A549 (cell line): ENCODE data around the gene OVCH1. TPM values are rescaled to one million over a fixed set of nuclear protein-coding genes. Genes with fewer than 3 reads are reported as not detected.

Experiments used
- ATAC-seq, 2 experiments: fragments of 200-7000 bp in 1 of 2; fragments of >200 bp in 1 of 2; cut with Nextera tagmentation in 1 of 2; cut with Tn5 transposase in 1 of 2; 3 replicates each; pipeline versions ENCODE4 v1.8.0 to v1.9.1; 2018 to 2020; ENCODE audit warnings: mild to moderate bottlenecking in 1 of 2, moderate library complexity in 1 of 2
- CTCF ChIA-PET: fragments of 300-600 bp; sonication (Branson Sonifier 250); formaldehyde crosslinking; extraction: SDS; loops from one replicate; lab custom pipeline; 2021; ENCODE audit warnings: antibody characterized with exemption, inconsistent platforms; lab: Yijun Ruan, JAX
- POLR2A ChIA-PET: fragments of 350-600 bp; formaldehyde crosslinking; extraction: SDS; loops from one replicate; lab custom pipeline; 2021; ENCODE audit warnings: antibody characterized with exemption, inconsistent platforms; lab: Yijun Ruan, JAX
- DNase-seq, 2 experiments: peaks; one replicate each; pipeline versions ENCODE4 v3.0.0 to v3.0.0-alpha.2; 2011 to 2016; ENCODE audit warnings: low read depth in 1 of 2, low spot score in 1 of 2
- FAIRE-seq: peaks from 2 replicates; lab custom pipeline; 2011; peaks lifted over from hg19 to GRCh38; lab: Jason Lieb, UNC
- H3K27ac ChIP-seq, 2 experiments: fragments of >200 bp; sonication (Bioruptor Twin); formaldehyde crosslinking; 3 replicates each; pipeline ENCODE4 v1.5.1; 2016 to 2017
- H3K4me1 ChIP-seq: fragments of >200 bp; sonication (Bioruptor Twin); formaldehyde crosslinking; 3 replicates; pipeline ENCODE4 v1.6.1; 2016
- H3K4me2 ChIP-seq: fragments of >200 bp; sonication (Bioruptor Twin); formaldehyde crosslinking; 3 replicates; pipeline ENCODE4 v1.6.1; 2016
- H3K4me3 ChIP-seq: fragments of >200 bp; sonication (Bioruptor Twin); formaldehyde crosslinking; 3 replicates; pipeline ENCODE4 v1.5.1; 2016
- H3K9me3 ChIP-seq: fragments of >200 bp; sonication (Bioruptor Twin); formaldehyde crosslinking; 3 replicates; pipeline ENCODE4 v1.6.1; 2016
- EHF ChIP-seq: fragments of 250-450 bp; sonication (Bioruptor Pico); IDR thresholded peaks from 2 replicates; pipeline ENCODE4 v1.5.0; 2020; ENCODE audit warnings: mild to moderate bottlenecking
- EP300 ChIP-seq, 2 experiments: fragments of >200 bp; sonication (Bioruptor Twin); formaldehyde crosslinking; IDR thresholded peaks; 2 replicates in 1 of 2; 3 replicates in 1 of 2; pipeline ENCODE4 v1.6.1; 2016 to 2017
- ESRRA ChIP-seq: fragments of 150-350 bp; IDR thresholded peaks from 2 replicates; pipeline ENCODE4 v1.6.1; 2014; ENCODE audit warnings: mild to moderate bottlenecking, low read length, borderline replicate concordance
- FOSB ChIP-seq: fragments of 250-450 bp; sonication (Bioruptor Pico); IDR thresholded peaks from 2 replicates; pipeline ENCODE4 v1.5.0; 2020; ENCODE audit warnings: mild to moderate bottlenecking, moderate library complexity
- FOSL2 ChIP-seq, 2 experiments: fragments of 450-650 bp in 1 of 2; fragments of >200 bp in 1 of 2; sonication (Bioruptor Twin) in 1 of 2; formaldehyde crosslinking; IDR thresholded peaks; 2 replicates each; pipeline versions ENCODE4 v1.5.0 to v1.6.1; 2016 to 2020; ENCODE audit warnings: mild to moderate bottlenecking in 1 of 2, moderate library complexity in 1 of 2
- FOXS1 ChIP-seq: fragments of 250-450 bp; sonication (Bioruptor Pico); IDR thresholded peaks from 2 replicates; pipeline ENCODE4 v1.5.0; 2020; ENCODE audit warnings: mild to moderate bottlenecking, moderate library complexity
- GATA3 ChIP-seq: IDR thresholded peaks from 2 replicates; pipeline ENCODE4 v1.6.1; 2012; ENCODE audit warnings: borderline replicate concordance
- HDAC2 ChIP-seq: fragments of 200-600 bp; sonication (generic); IDR thresholded peaks from 2 replicates; pipeline ENCODE4 v1.6.1; 2016
- HOXB13 ChIP-seq: fragments of 250-450 bp; sonication (Bioruptor Pico); IDR thresholded peaks from 2 replicates; pipeline ENCODE4 v1.5.0; 2020; ENCODE audit warnings: low read depth, mild to moderate bottlenecking, moderate library complexity
- JUN ChIP-seq, 2 experiments: fragments of >200 bp; sonication (Bioruptor Twin); formaldehyde crosslinking; IDR thresholded peaks; 2 replicates in 1 of 2; 3 replicates in 1 of 2; pipeline ENCODE4 v1.6.1; 2016 to 2017
- MYC ChIP-seq: IDR thresholded peaks from 2 replicates; pipeline ENCODE4 v1.6.1; 2012; ENCODE audit warnings: mild to moderate bottlenecking, inconsistent platforms, low read length, improper control_type of control experiment, borderline replicate concordance
- PHF8 ChIP-seq: fragments of 200-600 bp; sonication (generic); IDR thresholded peaks from 2 replicates; pipeline ENCODE4 v1.6.1; 2016; ENCODE audit warnings: low read depth, mild to moderate bottlenecking, antibody characterized with exemption, moderate library complexity, borderline replicate concordance
- POLR2A ChIP-seq: IDR thresholded peaks from 2 replicates; pipeline ENCODE4 v1.6.1; 2012; ENCODE audit warnings: mild to moderate bottlenecking, low read length
- RARB ChIP-seq: fragments of 250-450 bp; sonication (Bioruptor Pico); IDR thresholded peaks from 2 replicates; pipeline ENCODE4 v1.8.0; 2021; ENCODE audit warnings: mild to moderate bottlenecking, moderate library complexity
- RCOR1 ChIP-seq: fragments of 150-350 bp; IDR thresholded peaks from 2 replicates; pipeline ENCODE4 v1.6.1; 2014; ENCODE audit warnings: antibody characterized with exemption, low read length, low read depth
- RFX5 ChIP-seq: fragments of 450-650 bp; IDR thresholded peaks from 2 replicates; pipeline ENCODE4 v1.7.1; 2014; ENCODE audit warnings: antibody characterized with exemption, mild to moderate bottlenecking, moderate library complexity
- SMC3 ChIP-seq: fragments of >200 bp; sonication (Bioruptor Twin); formaldehyde crosslinking; IDR thresholded peaks from 3 replicates; pipeline ENCODE4 v1.6.1; 2018; ENCODE audit warnings: inconsistent platforms
- SREBF2 ChIP-seq: fragments of 450-650 bp; IDR thresholded peaks from 2 replicates; pipeline ENCODE4 v1.6.1; 2014; ENCODE audit warnings: mild to moderate bottlenecking, moderate library complexity
- TP53 ChIP-seq: fragments of 250-450 bp; sonication (Bioruptor Pico); IDR thresholded peaks from 2 replicates; pipeline ENCODE4 v1.5.0; 2021; ENCODE audit warnings: mild to moderate bottlenecking, moderate library complexity
- ZC3H11A ChIP-seq: fragments of 450-650 bp; IDR thresholded peaks from 2 replicates; pipeline ENCODE4 v1.6.1; 2014; ENCODE audit warnings: antibody characterized with exemption, mild to moderate bottlenecking
- ZNF302 ChIP-seq: fragments of 250-450 bp; sonication (Bioruptor Pico); IDR thresholded peaks from 2 replicates; pipeline ENCODE4 v1.9.0; 2021; ENCODE audit warnings: inconsistent platforms, mild to moderate bottlenecking, moderate library complexity
- WGBS: methylation state at CpG from one replicate; pipeline ENCODE4 v1.1.6; 2017; ENCODE audit errors: missing lambda C conversion rate; 5-methylcytosine and 5-hydroxymethylcytosine counted together
- polyA plus RNA-seq, 4 experiments: library from polyadenylated mRNA; depleted of rRNA in 3 of 4; stranded (reverse); fragments of >200 nt; fragmentation: RNase III in 1 of 4; extraction: RNeasy Plus Mini Kit Qiagen cat#74134 plus additional on column Dnase treatment in 1 of 4; gene quantifications; 2 replicates in 3 of 4; 3 replicates in 1 of 4; pipeline ENCODE4 v1.2.3, GENCODE V29; 2011 to 2017
- TF ChIP-seq, protein P1 (sequence below): fragments of >200 bp; sonication (Bioruptor Twin); formaldehyde crosslinking; IDR thresholded peaks from 3 replicates; pipeline ENCODE4 v1.5.1; 2016
- TF ChIP-seq, protein P2 (sequence below): fragments of 150-350 bp; IDR thresholded peaks from 2 replicates; pipeline ENCODE4 v1.6.1; 2014; ENCODE audit warnings: low read depth, mild to moderate bottlenecking, low read length
- TF ChIP-seq, protein P3 (sequence below): fragments of 450-650 bp; IDR thresholded peaks from 2 replicates; pipeline ENCODE4 v1.6.1; 2014; ENCODE audit warnings: antibody characterized with exemption
- TF ChIP-seq, protein P4 (sequence below): IDR thresholded peaks from 2 replicates; pipeline ENCODE4 v1.6.1; 2012
- TF ChIP-seq, protein P5 (sequence below): fragments of 250-450 bp; sonication (Bioruptor Pico); IDR thresholded peaks from 2 replicates; pipeline ENCODE4 v1.5.0; 2020; ENCODE audit warnings: low read depth, mild to moderate bottlenecking, moderate library complexity
- TF ChIP-seq, protein P6 (sequence below): fragments of 200-600 bp; sonication (generic); IDR thresholded peaks from 2 replicates; pipeline ENCODE4 v1.6.1; 2016; ENCODE audit warnings: antibody characterized with exemption, mild to moderate bottlenecking, moderate library complexity
- TF ChIP-seq, protein P7 (sequence below): IDR thresholded peaks from 2 replicates; pipeline ENCODE4 v1.6.1; 2012; ENCODE audit warnings: low read depth, borderline replicate concordance

OVCH1 gene
- polyA plus RNA-seq, 2 of the 4 experiments (the other 2 are of a cell fraction): not detected

DNA sequence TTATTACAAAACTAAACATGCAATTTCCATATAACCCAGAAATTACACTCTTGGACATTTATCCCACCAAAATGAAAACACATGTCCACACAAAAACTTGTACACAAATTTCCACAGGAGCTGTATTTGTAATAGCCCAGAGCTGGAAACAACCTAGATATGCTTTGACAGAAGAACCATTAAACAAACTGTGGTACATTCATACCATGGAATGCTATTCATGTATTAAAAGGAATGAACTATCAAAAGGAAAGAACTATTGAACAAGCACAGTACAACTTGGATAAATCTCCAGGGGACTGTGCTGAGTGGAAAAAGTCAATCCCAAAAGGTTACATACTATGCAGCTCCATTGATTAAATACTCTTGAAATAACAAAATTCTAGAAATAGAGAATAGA lies 80.7 kb downstream of the OVCH1 start:
- DNase-seq (no peak), FAIRE-seq (no peak), ATAC-seq (no peak)
- TF ChIP-seq HOXB13 (CRISPR knock-in tag): no peak
- TF ChIP-seq RCOR1: no peak
- TF ChIP-seq SMC3: no peak
- no peak for TF ChIP-seq ZC3H11A
- TF ChIP-seq POLR2A: no peak
- no peak for TF ChIP-seq EP300 (IDR thresholded peaks at IDR 0.05)
- TF ChIP-seq MYC: no peak
- TF ChIP-seq FOSL2 (IDR thresholded peaks at IDR 0.05): no peak
- no peak for TF ChIP-seq FOSL2 (CRISPR knock-in tag; IDR thresholded peaks at IDR 0.05)
- TF ChIP-seq, protein P1, sequence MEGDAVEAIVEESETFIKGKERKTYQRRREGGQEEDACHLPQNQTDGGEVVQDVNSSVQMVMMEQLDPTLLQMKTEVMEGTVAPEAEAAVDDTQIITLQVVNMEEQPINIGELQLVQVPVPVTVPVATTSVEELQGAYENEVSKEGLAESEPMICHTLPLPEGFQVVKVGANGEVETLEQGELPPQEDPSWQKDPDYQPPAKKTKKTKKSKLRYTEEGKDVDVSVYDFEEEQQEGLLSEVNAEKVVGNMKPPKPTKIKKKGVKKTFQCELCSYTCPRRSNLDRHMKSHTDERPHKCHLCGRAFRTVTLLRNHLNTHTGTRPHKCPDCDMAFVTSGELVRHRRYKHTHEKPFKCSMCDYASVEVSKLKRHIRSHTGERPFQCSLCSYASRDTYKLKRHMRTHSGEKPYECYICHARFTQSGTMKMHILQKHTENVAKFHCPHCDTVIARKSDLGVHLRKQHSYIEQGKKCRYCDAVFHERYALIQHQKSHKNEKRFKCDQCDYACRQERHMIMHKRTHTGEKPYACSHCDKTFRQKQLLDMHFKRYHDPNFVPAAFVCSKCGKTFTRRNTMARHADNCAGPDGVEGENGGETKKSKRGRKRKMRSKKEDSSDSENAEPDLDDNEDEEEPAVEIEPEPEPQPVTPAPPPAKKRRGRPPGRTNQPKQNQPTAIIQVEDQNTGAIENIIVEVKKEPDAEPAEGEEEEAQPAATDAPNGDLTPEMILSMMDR: no peak
- no peak for TF ChIP-seq EHF (CRISPR knock-in tag)
- TF ChIP-seq ESRRA: no peak
- no peak for TF ChIP-seq FOSB (CRISPR knock-in tag)
- TF ChIP-seq, protein P2, sequence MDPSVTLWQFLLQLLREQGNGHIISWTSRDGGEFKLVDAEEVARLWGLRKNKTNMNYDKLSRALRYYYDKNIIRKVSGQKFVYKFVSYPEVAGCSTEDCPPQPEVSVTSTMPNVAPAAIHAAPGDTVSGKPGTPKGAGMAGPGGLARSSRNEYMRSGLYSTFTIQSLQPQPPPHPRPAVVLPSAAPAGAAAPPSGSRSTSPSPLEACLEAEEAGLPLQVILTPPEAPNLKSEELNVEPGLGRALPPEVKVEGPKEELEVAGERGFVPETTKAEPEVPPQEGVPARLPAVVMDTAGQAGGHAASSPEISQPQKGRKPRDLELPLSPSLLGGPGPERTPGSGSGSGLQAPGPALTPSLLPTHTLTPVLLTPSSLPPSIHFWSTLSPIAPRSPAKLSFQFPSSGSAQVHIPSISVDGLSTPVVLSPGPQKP: no peak
- TF ChIP-seq HDAC2: no peak
- no peak for TF ChIP-seq SREBF2
- no peak for TF ChIP-seq TP53 (CRISPR knock-in tag)
- CTCF ChIA-PET: no interaction called here
- no peaks in the 10 kb centered on the region for H3K9me3 ChIP-seq
- H3K27ac ChIP-seq: no peak overlapping the region
- POLR2A ChIA-PET: no interaction called here
- no peak overlapping the region for H3K4me3 ChIP-seq
- H3K4me2 ChIP-seq: no peak overlapping the region
- H3K4me1 ChIP-seq: no peaks in the 10 kb centered on the region

DNA sequence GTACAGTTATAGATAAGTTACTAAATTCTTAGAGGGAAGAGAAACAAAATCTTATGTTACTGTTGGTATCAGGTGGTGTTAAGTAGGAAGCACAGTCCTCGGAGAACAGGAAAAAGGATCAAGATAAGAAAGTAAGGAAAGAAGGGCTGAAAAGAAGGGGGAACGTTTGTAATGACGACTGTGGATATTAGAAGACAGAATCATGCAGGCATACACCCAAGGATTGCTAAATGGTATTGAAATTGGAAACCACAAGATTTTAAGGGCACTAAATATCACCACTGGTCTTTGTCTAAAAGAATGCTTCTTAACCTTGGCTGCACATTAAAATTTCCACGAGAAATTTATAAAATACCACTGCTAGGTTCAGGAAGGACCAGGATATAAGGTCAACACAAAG lies 82.4 kb downstream of the OVCH1 start:
- H3K9me3 ChIP-seq: no peaks in the 10 kb centered on the region
- ChIA-PET POLR2A (no interaction called here), CTCF (no interaction called here)
- H3K4me1 ChIP-seq: no peaks in the 10 kb centered on the region
- no peak for ATAC-seq
- H3K4me2 ChIP-seq: no peak overlapping the region
- WGBS: 1% methylated on average over 4 of the region's 4 CpGs
- H3K4me3 ChIP-seq: no peak overlapping the region
- no peak for FAIRE-seq
- TF ChIP-seq ZNF302 (CRISPR knock-in tag) (no peak), RCOR1 (no peak)
- DNase-seq: no peak
- H3K27ac ChIP-seq: no peak overlapping the region

DNA sequence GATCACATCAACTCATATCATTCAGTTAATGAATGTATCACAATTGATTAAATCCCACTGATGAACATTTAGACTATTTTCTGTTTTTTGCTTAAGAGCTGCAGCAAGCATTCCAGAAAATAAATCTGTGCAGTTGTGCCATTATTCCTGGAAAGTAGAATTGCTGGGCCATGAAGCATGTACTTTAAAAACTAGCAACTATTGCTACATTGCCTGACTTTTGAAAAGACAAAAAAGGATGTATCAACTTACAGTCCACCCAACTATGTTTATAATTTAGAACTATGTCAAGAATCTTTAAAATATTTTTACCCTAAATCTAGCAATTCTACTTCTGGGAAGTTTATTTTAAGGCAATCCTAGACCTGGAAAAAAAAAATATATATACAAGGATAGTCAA lies 83.1 kb downstream of the OVCH1 start:
- POLR2A ChIA-PET: no interaction called here
- Histone ChIP-seq H3K27ac (no peak overlapping the region), H3K4me3 (no peak overlapping the region), H3K4me2 (no peak overlapping the region), H3K9me3 (no peaks in the 10 kb centered on the region), H3K4me1 (no peaks in the 10 kb centered on the region)
- ATAC-seq (no peak), FAIRE-seq (no peak), DNase-seq (no peak)
- CTCF ChIA-PET: no interaction called here
- TF ChIP-seq, protein P3, sequence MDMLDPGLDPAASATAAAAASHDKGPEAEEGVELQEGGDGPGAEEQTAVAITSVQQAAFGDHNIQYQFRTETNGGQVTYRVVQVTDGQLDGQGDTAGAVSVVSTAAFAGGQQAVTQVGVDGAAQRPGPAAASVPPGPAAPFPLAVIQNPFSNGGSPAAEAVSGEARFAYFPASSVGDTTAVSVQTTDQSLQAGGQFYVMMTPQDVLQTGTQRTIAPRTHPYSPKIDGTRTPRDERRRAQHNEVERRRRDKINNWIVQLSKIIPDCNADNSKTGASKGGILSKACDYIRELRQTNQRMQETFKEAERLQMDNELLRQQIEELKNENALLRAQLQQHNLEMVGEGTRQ: no peak
- TF ChIP-seq, protein P4, sequence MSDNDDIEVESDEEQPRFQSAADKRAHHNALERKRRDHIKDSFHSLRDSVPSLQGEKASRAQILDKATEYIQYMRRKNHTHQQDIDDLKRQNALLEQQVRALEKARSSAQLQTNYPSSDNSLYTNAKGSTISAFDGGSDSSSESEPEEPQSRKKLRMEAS: no peak
- TF ChIP-seq EP300 (IDR thresholded peaks at IDR 0.05): no peak
- TF ChIP-seq, protein P5, sequence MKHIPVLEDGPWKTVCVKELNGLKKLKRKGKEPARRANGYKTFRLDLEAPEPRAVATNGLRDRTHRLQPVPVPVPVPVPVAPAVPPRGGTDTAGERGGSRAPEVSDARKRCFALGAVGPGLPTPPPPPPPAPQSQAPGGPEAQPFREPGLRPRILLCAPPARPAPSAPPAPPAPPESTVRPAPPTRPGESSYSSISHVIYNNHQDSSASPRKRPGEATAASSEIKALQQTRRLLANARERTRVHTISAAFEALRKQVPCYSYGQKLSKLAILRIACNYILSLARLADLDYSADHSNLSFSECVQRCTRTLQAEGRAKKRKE (CRISPR knock-in tag): no peak
- TF ChIP-seq, protein P6, sequence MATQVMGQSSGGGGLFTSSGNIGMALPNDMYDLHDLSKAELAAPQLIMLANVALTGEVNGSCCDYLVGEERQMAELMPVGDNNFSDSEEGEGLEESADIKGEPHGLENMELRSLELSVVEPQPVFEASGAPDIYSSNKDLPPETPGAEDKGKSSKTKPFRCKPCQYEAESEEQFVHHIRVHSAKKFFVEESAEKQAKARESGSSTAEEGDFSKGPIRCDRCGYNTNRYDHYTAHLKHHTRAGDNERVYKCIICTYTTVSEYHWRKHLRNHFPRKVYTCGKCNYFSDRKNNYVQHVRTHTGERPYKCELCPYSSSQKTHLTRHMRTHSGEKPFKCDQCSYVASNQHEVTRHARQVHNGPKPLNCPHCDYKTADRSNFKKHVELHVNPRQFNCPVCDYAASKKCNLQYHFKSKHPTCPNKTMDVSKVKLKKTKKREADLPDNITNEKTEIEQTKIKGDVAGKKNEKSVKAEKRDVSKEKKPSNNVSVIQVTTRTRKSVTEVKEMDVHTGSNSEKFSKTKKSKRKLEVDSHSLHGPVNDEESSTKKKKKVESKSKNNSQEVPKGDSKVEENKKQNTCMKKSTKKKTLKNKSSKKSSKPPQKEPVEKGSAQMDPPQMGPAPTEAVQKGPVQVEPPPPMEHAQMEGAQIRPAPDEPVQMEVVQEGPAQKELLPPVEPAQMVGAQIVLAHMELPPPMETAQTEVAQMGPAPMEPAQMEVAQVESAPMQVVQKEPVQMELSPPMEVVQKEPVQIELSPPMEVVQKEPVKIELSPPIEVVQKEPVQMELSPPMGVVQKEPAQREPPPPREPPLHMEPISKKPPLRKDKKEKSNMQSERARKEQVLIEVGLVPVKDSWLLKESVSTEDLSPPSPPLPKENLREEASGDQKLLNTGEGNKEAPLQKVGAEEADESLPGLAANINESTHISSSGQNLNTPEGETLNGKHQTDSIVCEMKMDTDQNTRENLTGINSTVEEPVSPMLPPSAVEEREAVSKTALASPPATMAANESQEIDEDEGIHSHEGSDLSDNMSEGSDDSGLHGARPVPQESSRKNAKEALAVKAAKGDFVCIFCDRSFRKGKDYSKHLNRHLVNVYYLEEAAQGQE: no peak
- TF ChIP-seq EHF (CRISPR knock-in tag): no peak
- no peak for TF ChIP-seq PHF8
- no peak for TF ChIP-seq JUN (IDR thresholded peaks at IDR 0.05)
- TF ChIP-seq RARB (CRISPR knock-in tag): no peak
- no peak for TF ChIP-seq GATA3
- no peak for TF ChIP-seq FOXS1 (CRISPR knock-in tag)
- no peak for TF ChIP-seq RFX5
- TF ChIP-seq, protein P7, sequence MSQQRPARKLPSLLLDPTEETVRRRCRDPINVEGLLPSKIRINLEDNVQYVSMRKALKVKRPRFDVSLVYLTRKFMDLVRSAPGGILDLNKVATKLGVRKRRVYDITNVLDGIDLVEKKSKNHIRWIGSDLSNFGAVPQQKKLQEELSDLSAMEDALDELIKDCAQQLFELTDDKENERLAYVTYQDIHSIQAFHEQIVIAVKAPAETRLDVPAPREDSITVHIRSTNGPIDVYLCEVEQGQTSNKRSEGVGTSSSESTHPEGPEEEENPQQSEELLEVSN: no peak
